Neural crest cell (in vitro differentiated cells): ENCODE measurements around the gene SORBS2. TPM values are rescaled to one million over a fixed set of nuclear protein-coding genes. Genes with fewer than 3 reads are reported as not detected.

ENCODE experiments used
- DNase-seq: peaks from one replicate; pipeline ENCODE4 v3.0.0; 2021; ENCODE audit warnings: low read depth, mixed read lengths, low spot score
- H3K27ac Mint-ChIP-seq: one replicate; pipeline ENCODE4 v1.8.0; 2021; ENCODE audit warnings: mild to moderate bottlenecking, mixed read lengths; ENCODE audit not compliant: unreplicated experiment
- H3K27me3 Mint-ChIP-seq: 2 replicates; pipeline ENCODE4 v1.8.0; 2021; ENCODE audit warnings: low read depth, mild to moderate bottlenecking, mixed read lengths
- H3K36me3 Mint-ChIP-seq: 2 replicates; pipeline ENCODE4 v1.8.0; 2021; ENCODE audit warnings: low read depth, mild to moderate bottlenecking, mixed read lengths
- H3K4me1 Mint-ChIP-seq: 2 replicates; pipeline ENCODE4 v1.8.0; 2021; ENCODE audit warnings: mixed read lengths
- H3K4me3 Mint-ChIP-seq: one replicate; pipeline ENCODE4 v1.8.0; 2021; ENCODE audit warnings: mild to moderate bottlenecking, mixed read lengths
- H3K9me3 Mint-ChIP-seq: 2 replicates; pipeline ENCODE4 v1.8.0; 2021; ENCODE audit warnings: mixed read lengths
- total RNA-seq: library from RNA; stranded (reverse); gene quantifications from 2 replicates; pipeline ENCODE4 v1.2.1, GENCODE V29; 2021
- TF ChIP-seq, protein P1 (sequence below): fragments of 200-600 bp; sonication (generic); conservative IDR thresholded peaks from 2 replicates; pipeline ENCODE4 v1.5.0; 2021; ENCODE audit warnings: antibody characterized with exemption, mild to moderate bottlenecking

The SORBS2 gene
- total RNA-seq, 1 donor from 2014 or later: 42.3 TPM

DNA sequence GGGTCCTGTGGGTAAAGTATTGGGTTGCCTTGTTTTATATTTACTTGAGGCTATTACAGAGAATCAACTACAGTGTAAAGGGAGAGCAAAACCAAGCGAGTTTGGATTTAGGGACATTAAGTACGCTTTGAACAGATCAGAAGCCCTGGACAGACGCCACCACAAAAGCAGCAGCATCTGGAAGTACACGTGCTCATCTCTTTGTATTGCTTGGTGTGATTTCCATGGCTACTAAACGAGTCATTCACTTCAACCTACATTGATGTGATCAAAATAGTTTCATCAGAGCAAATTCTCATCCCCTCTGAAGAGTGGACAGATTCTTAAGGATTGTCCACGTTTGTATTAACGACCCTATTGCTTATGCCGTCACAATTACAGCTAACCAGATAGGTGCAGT is 85.1 kb downstream of the SORBS2 start:
- Mint-ChIP-seq H3K4me3 (no peak overlapping the region), H3K4me1 (peaks cover 67% of the 10 kb centered on the region), H3K27ac (peak overlapping the region; percentile 47), H3K36me3 (no peaks in the 10 kb centered on the region), H3K9me3 (no peaks in the 10 kb centered on the region), H3K27me3 (no peaks in the 10 kb centered on the region)
- TF ChIP-seq, protein P1, sequence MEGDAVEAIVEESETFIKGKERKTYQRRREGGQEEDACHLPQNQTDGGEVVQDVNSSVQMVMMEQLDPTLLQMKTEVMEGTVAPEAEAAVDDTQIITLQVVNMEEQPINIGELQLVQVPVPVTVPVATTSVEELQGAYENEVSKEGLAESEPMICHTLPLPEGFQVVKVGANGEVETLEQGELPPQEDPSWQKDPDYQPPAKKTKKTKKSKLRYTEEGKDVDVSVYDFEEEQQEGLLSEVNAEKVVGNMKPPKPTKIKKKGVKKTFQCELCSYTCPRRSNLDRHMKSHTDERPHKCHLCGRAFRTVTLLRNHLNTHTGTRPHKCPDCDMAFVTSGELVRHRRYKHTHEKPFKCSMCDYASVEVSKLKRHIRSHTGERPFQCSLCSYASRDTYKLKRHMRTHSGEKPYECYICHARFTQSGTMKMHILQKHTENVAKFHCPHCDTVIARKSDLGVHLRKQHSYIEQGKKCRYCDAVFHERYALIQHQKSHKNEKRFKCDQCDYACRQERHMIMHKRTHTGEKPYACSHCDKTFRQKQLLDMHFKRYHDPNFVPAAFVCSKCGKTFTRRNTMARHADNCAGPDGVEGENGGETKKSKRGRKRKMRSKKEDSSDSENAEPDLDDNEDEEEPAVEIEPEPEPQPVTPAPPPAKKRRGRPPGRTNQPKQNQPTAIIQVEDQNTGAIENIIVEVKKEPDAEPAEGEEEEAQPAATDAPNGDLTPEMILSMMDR: no peak
- no peak for DNase-seq

DNA sequence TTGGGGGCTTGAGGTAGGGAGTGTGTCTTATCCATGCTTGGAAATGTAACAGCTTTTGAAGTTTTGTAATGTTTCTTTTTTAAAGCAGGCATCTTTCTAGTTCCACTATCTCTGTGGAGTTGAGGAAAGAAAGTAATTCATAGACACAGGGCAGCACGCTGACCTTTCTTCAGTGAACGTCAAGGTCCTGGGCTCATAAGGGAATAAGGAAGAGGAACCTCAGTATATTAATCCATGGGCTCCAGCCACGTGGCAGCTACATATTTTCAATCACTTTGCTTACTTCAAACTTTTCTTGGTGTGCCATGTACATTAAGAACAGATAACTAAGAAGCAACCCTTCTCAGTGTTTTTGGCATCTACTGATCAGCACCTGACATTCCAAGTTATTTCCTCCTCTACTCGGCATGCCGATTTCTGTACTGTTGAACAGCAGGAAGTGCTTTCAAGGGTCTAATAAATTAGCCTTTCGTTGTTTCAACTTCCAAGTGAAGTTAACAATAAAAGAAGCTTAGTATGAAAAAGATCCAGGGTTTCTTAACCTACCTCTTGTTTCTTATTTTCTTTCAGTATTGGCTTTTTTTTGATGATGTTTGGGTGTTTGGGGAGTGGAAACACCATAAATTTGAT is 88.2 kb downstream of the SORBS2 start:
- H3K4me1 Mint-ChIP-seq: peaks cover 48% of the 10 kb centered on the region
- no peaks in the 10 kb centered on the region for H3K36me3 Mint-ChIP-seq
- TF ChIP-seq, protein P1: no peak
- H3K9me3 Mint-ChIP-seq: no peaks in the 10 kb centered on the region
- no peaks in the 10 kb centered on the region for H3K27me3 Mint-ChIP-seq
- peak overlapping the region; percentile 1 for H3K27ac Mint-ChIP-seq
- no peak for DNase-seq
- H3K4me3 Mint-ChIP-seq: no peak overlapping the region

DNA sequence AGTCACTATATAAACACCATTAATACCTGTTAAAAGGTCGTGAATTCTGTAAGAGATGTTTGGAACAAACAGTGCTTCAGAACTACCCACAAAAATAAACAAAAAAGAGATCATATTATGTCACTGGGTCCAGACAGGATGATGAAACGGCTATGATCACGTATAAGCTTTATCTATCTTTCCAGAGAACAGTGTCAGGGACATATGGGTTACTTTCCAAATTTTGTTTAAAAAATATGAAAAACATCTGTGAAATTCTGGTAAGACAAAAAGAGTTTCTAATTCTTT is 90.0 kb downstream of the SORBS2 start:
- Mint-ChIP-seq H3K4me1 (peaks cover 50% of the 10 kb centered on the region), H3K27ac (no peak overlapping the region), H3K36me3 (no peaks in the 10 kb centered on the region), H3K4me3 (no peak overlapping the region), H3K9me3 (no peaks in the 10 kb centered on the region), H3K27me3 (no peaks in the 10 kb centered on the region)
- DNase-seq: no peak
- TF ChIP-seq, protein P1: no peak

DNA sequence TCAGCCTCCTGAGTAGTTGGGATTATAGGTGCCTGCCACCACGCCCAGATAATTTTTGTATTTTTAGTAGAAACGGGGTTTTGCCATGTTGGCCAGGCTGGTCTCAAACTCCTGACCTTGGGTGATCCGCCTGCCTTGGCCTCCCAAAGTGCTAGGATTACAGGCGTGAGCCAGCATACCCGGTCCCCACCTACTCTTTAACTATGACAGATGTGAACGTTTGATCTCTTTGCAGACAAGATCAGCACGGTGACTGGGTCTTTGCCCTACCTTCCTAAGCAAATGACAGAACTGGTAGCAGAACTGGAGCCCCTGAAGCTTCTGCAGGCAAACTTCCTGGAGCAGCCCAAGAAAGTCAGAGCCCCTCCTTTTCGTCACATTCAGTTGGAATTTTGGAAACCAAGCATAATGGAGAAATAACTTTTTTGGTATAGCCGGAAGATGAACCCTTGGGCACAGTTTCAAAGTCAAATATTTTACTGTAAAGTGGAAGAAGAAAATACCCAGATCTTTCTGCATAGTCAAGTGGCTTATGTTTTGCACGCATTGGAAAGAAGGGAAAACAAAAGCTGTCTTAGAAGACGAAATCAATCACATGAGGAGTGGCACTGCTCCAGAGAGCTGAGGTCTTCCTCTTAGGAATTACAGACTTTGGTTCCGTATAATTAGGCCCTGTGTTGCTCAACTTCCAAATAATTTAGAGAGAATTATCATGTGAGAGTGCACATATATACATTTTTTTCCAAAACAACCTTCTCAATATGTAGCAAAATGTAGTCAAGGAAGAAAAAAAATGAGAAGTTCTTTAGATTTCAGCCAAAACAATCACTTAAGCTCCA is 90.6 kb downstream of the SORBS2 start:
- Mint-ChIP-seq H3K9me3 (no peaks in the 10 kb centered on the region), H3K27ac (no peak overlapping the region)

DNA sequence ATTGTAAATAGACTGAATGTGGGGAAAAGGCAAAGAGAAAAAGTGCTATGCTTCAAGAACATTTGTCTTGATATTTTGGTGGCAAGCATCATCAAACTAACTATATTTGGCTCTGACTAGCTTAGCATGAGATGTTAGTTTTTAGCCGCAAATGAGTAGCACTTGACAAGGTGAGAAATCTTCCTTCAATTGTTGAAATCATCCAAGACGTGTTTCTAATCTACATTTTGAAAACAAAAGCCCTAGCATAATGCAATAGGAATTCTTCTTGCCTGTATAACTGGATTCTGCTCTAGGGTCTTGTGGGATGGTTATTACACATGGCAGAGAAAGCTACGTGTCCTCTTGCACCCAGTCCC is 92.5 kb downstream of the SORBS2 start:
- TF ChIP-seq, protein P1: no peak
- Mint-ChIP-seq H3K27me3 (no peaks in the 10 kb centered on the region), H3K9me3 (no peaks in the 10 kb centered on the region), H3K27ac (no peak overlapping the region), H3K4me1 (peaks cover 37% of the 10 kb centered on the region), H3K36me3 (no peaks in the 10 kb centered on the region), H3K4me3 (no peak overlapping the region)
- no peak for DNase-seq

More for the DNA sequence above, 90.6 kb downstream of the SORBS2 start:
- no peaks in the 10 kb centered on the region for H3K36me3 Mint-ChIP-seq
- no peaks in the 10 kb centered on the region for H3K27me3 Mint-ChIP-seq
- H3K4me1 Mint-ChIP-seq: peaks cover 52% of the 10 kb centered on the region
- H3K4me3 Mint-ChIP-seq: no peak overlapping the region
- DNase-seq: no peak
- TF ChIP-seq, protein P1: no peak
